ENCODE data around the gene ANKDD1A.
A peak's percentile ranks its signal among the peaks of the same experiment; 100 is the strongest.

ANKDD1A gene

DNA sequence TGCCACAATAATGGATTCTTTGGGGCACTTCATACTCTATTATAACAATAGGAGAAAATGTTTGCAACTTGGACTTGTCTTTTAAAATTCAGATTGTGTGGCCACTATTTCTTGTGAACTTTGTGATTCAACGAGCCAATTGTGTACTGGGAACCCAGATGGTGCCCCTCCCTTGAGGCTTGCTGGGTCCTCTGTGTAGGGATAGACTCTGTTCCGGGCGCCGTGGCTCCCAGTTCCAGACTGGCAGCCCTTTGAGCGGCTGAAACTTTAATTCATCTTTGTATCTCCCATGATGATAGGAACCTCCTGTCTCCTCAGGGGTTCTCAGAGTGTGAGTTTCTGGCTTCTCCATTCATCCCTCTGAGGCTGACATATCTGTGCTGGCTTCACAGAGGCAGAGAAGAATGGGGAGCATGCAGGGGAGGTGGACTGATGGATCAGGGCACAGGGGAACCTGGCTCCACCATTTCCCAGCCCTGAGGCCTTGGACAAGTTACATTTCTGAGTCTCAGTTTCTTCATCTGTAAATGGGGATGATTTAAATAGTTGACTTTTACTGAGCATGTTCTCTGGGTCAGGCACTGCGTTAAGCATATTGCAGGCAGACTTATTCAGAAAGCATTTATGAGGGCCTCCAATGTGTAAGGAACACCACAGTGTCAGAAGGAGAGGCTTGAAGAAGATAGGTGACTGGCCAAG, 15.2 kb upstream of the ANKDD1A start:
- Histone ChIP-seq H3K9ac (ENCODE audit: low read length) (no peak overlapping the region), H3K36me3 (ENCODE audit: control insufficient read depth, insufficient read depth, low read length) (no peaks in the 10 kb centered on the region), H3K27ac (ENCODE audit: low read depth, low read length) (no peak overlapping the region), H3K9me3 (ENCODE audit: control insufficient read depth, insufficient read depth, low read depth, low read length) (peaks cover 7% of the 10 kb centered on the region), H3K4me3 (ENCODE audit: low read depth, low read length) (no peak overlapping the region), H3K27me3 (ENCODE audit: control insufficient read depth, insufficient read depth, low read length) (no peaks in the 10 kb centered on the region), H3K4me1 (ENCODE audit: control insufficient read depth, insufficient read depth, low read length) (peaks cover 34% of the 10 kb centered on the region)

DNA sequence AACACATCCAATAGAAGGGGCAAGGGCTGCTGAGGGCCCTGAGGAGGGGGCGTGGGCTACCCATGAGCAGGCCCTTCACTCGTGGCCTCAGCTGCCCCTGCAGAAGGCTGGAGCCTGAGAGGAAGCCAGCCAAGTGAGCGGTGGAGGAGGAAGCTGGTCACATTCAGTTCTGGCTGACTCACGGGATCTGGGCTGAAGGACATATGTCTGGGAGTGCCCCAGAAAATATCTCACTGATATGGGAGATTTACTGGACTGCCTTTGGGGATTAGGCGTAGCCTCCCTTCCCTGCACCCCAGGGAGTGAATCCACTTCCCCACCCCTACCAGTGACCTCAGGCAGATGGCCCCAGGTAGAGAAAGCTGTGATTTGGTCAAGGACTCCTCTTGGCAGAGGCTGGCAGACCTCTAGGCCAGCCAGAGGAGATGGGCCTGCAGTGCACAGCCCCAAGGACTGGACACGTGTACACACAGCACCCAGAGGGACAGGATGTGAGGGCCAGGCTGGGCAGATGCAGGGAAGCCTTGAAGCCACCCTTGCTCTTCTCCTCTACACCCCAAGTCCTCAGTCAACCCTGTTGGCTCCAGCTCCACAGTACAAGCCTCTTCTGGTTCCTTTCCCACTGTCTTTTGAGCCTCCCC, 14.2 kb upstream of the ANKDD1A start:
- H3K4me1 ChIP-seq (ENCODE audit: control insufficient read depth, insufficient read depth, low read length): peaks cover 34% of the 10 kb centered on the region
- no peaks in the 10 kb centered on the region for H3K27me3 ChIP-seq (ENCODE audit: control insufficient read depth, insufficient read depth, low read length)
- H3K4me3 ChIP-seq (ENCODE audit: low read depth, low read length): no peak overlapping the region
- H3K9me3 ChIP-seq (ENCODE audit: control insufficient read depth, insufficient read depth, low read depth, low read length): peaks cover 13% of the 10 kb centered on the region
- no peak overlapping the region for H3K27ac ChIP-seq (ENCODE audit: low read depth, low read length)
- no peaks in the 10 kb centered on the region for H3K36me3 ChIP-seq (ENCODE audit: control insufficient read depth, insufficient read depth, low read length)
- no peak overlapping the region for H3K9ac ChIP-seq (ENCODE audit: low read length)

DNA sequence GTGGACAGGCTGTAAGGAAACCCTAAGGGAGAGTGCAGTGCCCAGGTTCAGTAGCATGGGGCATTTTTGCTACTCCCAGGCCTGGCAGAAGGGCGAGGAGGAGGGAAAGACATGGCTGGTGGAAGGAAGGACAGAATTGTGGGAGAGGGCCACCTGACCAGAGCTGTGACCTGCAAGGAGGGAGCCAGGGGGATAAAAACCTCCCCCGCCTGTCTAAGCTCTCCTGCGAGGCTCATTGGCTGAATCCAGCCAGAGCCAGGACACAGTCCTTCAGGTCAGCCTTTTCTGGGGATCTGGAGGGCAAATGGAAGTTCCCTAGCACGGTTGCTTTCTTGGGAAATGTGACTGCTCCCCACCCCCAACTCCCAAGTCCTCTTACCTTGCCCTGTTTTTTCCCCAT, 13.3 kb upstream of the ANKDD1A start:
- Histone ChIP-seq H3K9ac (ENCODE audit: low read length) (no peak overlapping the region), H3K36me3 (ENCODE audit: control insufficient read depth, insufficient read depth, low read length) (no peaks in the 10 kb centered on the region), H3K27me3 (ENCODE audit: control insufficient read depth, insufficient read depth, low read length) (no peaks in the 10 kb centered on the region), H3K9me3 (ENCODE audit: control insufficient read depth, insufficient read depth, low read depth, low read length) (peaks cover 13% of the 10 kb centered on the region), H3K4me3 (ENCODE audit: low read depth, low read length) (no peak overlapping the region), H3K4me1 (ENCODE audit: control insufficient read depth, insufficient read depth, low read length) (peaks cover 27% of the 10 kb centered on the region), H3K27ac (ENCODE audit: low read depth, low read length) (no peak overlapping the region)

DNA sequence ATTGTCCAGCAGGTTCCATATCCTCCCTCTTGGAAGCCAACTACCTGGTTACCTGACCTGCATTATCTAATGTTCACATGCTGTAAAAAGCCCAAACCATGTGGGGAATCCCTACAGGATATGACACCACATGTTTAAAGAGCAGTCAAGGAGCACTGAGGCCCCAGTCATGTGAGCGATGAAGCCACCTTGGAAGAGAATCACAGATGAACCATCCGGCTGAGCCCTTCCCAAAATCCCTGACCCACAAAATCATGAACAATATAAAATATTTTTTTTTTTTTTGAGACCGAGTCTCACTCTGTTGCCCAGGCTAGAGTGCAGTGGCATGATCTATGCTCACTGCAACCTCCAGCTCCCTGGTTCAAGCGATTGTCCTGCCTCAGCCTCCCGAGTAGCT, 10.6 kb upstream of the ANKDD1A start:
- H3K9ac ChIP-seq (ENCODE audit: low read length): no peak overlapping the region
- H3K9me3 ChIP-seq (ENCODE audit: control insufficient read depth, insufficient read depth, low read depth, low read length): peaks cover 18% of the 10 kb centered on the region
- no peaks in the 10 kb centered on the region for H3K36me3 ChIP-seq (ENCODE audit: control insufficient read depth, insufficient read depth, low read length)
- H3K27ac ChIP-seq (ENCODE audit: low read depth, low read length): no peak overlapping the region
- no peak overlapping the region for H3K4me3 ChIP-seq (ENCODE audit: low read depth, low read length)
- H3K27me3 ChIP-seq (ENCODE audit: control insufficient read depth, insufficient read depth, low read length): no peaks in the 10 kb centered on the region
- H3K4me1 ChIP-seq (ENCODE audit: control insufficient read depth, insufficient read depth, low read length): peaks cover 15% of the 10 kb centered on the region; the same call in 1 of the 2 replicates

DNA sequence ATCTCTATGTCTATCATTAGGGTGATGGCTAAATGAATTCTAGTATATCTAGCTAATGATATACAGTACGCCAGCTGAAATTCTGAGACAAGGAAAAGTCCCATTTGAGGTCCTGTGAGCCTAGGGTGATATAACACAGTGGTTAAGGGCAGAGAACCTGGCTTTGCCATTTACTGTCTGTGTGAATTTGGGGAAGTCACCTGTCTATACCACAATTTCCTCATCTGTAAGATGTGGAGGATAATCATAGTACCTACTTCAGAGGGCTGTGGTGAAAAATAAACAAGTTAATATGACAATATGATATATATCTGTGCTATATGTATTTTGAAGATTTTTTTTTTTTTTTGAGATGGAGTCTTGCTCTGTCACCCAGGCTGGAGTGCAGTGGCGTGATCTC, 9.8 kb upstream of the ANKDD1A start:
- peaks cover 11% of the 10 kb centered on the region; the same call in 1 of the 2 replicates for H3K4me1 ChIP-seq (ENCODE audit: control insufficient read depth, insufficient read depth, low read length)
- no peak overlapping the region for H3K27ac ChIP-seq (ENCODE audit: low read depth, low read length)
- no peak overlapping the region for H3K4me3 ChIP-seq (ENCODE audit: low read depth, low read length)
- peaks cover 26% of the 10 kb centered on the region for H3K9me3 ChIP-seq (ENCODE audit: control insufficient read depth, insufficient read depth, low read depth, low read length)
- H3K27me3 ChIP-seq (ENCODE audit: control insufficient read depth, insufficient read depth, low read length): no peaks in the 10 kb centered on the region
- no peak overlapping the region for H3K9ac ChIP-seq (ENCODE audit: low read length)
- no peaks in the 10 kb centered on the region for H3K36me3 ChIP-seq (ENCODE audit: control insufficient read depth, insufficient read depth, low read length)

DNA sequence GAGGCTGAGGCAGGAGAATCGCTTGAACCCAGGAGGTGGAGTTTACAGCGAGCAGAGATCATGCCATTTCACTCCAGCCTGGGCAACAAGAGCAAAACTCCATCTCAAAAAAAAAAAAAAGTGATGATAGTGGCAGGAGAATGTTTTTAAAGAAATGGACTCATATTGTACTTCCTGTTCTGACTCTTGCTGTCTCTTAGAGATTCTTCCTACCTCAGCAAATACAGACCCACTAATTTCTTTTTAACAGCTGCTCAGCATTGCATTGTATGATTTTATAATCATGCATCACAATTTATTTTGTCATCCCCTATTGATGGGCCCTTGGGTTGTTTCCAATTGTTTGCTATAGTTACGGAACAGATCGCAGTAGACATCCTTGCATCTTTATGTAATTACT, 8.8 kb upstream of the ANKDD1A start:
- Histone ChIP-seq H3K4me3 (ENCODE audit: low read depth, low read length) (no peak overlapping the region), H3K36me3 (ENCODE audit: control insufficient read depth, insufficient read depth, low read length) (no peaks in the 10 kb centered on the region), H3K9ac (ENCODE audit: low read length) (no peak overlapping the region), H3K27ac (ENCODE audit: low read depth, low read length) (no peak overlapping the region), H3K27me3 (ENCODE audit: control insufficient read depth, insufficient read depth, low read length) (no peaks in the 10 kb centered on the region), H3K9me3 (ENCODE audit: control insufficient read depth, insufficient read depth, low read depth, low read length) (peaks cover 30% of the 10 kb centered on the region), H3K4me1 (ENCODE audit: control insufficient read depth, insufficient read depth, low read length) (peaks cover 8% of the 10 kb centered on the region; the same call in 1 of the 2 replicates)

DNA sequence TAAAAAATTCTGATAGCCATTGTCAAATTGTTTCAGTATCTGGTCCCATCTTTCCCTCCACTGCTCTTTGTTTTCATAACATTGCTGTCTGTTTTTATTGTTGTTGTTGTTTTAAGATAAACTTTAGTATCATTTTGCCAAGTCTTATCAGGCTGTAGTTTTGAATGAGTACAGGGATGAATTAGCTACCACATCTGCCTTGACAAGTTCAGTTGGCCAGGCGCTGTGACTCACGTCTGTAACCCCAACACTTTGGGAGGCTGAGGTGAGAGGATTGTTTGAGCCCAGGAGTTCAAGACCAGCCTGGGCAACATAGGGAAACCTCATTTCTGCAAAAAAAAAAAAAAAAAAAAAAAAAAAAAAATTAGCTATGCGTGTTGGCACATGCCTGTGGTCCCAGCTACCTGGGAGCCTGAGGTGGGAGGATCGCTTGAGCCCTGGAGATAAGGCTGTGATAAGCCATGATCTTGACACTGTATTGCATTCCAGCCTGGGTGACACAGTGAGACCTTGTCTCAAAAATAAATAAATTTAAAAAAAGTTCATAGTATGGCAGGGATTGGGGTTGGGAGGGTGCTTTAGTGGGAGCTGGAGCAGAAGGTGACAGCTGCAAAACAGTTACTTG, 8.3 kb upstream of the ANKDD1A start:
- H3K4me3 ChIP-seq (ENCODE audit: low read depth, low read length): no peak overlapping the region
- peaks cover 8% of the 10 kb centered on the region; the same call in 1 of the 2 replicates for H3K4me1 ChIP-seq (ENCODE audit: control insufficient read depth, insufficient read depth, low read length)
- no peaks in the 10 kb centered on the region for H3K36me3 ChIP-seq (ENCODE audit: control insufficient read depth, insufficient read depth, low read length)
- no peak overlapping the region for H3K9ac ChIP-seq (ENCODE audit: low read length)
- peaks cover 30% of the 10 kb centered on the region for H3K9me3 ChIP-seq (ENCODE audit: control insufficient read depth, insufficient read depth, low read depth, low read length)
- H3K27me3 ChIP-seq (ENCODE audit: control insufficient read depth, insufficient read depth, low read length): no peaks in the 10 kb centered on the region
- H3K27ac ChIP-seq (ENCODE audit: low read depth, low read length): no peak overlapping the region

DNA sequence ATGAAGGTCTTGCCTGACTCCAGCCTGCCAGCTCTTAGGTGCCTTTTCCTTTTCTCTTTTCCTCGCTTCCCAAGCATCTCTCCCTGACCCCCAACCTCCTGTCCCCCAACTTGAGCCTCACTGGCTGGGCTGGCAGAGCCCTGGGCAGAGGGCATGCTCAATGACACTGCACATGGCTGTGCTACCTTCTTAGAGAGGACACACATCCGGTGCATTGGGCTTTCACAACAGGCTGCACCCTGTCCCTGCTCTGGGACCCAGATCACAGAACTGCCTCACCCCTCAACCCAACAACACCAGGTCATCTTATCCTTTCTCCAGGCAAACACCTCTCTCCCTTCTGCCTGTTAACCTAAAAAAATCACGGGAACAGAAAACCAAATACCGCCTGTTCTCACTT, 7.5 kb upstream of the ANKDD1A start:
- H3K27ac ChIP-seq (ENCODE audit: low read depth, low read length): no peak overlapping the region
- no peak overlapping the region for H3K9ac ChIP-seq (ENCODE audit: low read length)
- no peaks in the 10 kb centered on the region for H3K36me3 ChIP-seq (ENCODE audit: control insufficient read depth, insufficient read depth, low read length)
- H3K4me1 ChIP-seq (ENCODE audit: control insufficient read depth, insufficient read depth, low read length): peaks cover 8% of the 10 kb centered on the region; the same call in 1 of the 2 replicates
- H3K9me3 ChIP-seq (ENCODE audit: control insufficient read depth, insufficient read depth, low read depth, low read length): peaks cover 30% of the 10 kb centered on the region
- H3K27me3 ChIP-seq (ENCODE audit: control insufficient read depth, insufficient read depth, low read length): no peaks in the 10 kb centered on the region
- no peak overlapping the region for H3K4me3 ChIP-seq (ENCODE audit: low read depth, low read length)

DNA sequence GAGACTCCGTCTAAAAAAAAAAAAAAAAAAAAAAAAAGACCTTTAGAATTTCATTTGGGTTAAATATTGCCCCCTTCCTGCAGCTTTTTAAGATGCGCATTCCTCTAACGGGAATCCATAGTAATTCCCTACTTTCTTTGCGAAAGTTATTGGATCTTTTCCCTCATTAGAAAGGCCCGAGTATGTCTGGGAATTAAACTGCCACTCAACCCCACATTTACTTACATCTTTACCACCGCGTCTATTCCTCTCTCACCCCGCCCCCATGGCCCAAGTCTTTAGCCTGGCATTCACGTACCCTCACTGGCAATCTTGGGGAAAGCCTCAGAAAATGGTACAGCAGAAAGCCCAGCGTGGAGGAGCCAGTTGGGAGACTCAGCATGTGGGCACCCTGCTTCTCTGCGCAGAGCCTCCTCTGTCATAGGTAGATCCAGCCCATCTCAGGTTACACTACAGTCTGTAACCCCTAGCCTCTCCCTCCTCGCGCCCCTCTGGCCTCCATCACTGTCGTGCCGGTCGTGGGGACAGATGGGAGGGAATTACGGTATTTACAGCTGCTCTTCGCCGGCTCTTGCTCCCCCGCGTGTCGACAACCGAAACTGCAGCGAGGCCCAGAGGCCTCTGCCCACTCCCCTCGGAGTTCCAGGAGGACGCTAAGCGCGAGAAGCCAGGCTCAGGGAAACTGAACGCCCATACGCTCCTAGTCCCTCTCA, 6.4 kb upstream of the ANKDD1A start:
- peak overlapping the region; percentile 47 for H3K9ac ChIP-seq (ENCODE audit: low read length)

DNA sequence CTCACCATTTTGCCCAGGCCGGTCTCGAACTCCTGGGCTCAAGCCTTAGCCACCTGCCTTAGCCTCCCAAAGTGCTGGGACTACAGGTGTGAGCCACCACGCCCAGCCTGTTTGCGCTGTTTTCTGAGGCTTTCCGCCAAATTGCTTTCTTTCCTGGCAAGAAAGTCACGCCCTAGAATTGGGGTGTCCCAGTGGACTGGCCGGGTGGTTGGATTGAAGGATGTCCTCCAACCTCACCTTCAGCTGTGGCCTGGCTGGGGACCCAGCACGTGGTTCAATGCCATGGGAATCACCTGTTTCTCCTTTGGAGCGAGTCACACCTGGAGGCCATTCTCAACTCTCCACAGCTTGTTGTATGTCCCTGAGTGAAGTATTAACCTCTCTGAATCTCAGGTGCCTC, 5.8 kb upstream of the ANKDD1A start:
- Histone ChIP-seq H3K27me3 (ENCODE audit: control insufficient read depth, insufficient read depth, low read length) (peaks cover 11% of the 10 kb centered on the region), H3K9me3 (ENCODE audit: control insufficient read depth, insufficient read depth, low read depth, low read length) (peaks cover 27% of the 10 kb centered on the region), H3K27ac (ENCODE audit: low read depth, low read length) (no peak overlapping the region), H3K36me3 (ENCODE audit: control insufficient read depth, insufficient read depth, low read length) (no peaks in the 10 kb centered on the region), H3K4me3 (ENCODE audit: low read depth, low read length) (no peak overlapping the region), H3K9ac (ENCODE audit: low read length) (no peak overlapping the region), H3K4me1 (ENCODE audit: control insufficient read depth, insufficient read depth, low read length) (peaks cover 10% of the 10 kb centered on the region; the same call in 1 of the 2 replicates)

More for the DNA sequence above, 6.4 kb upstream of the ANKDD1A start:
- no peaks in the 10 kb centered on the region for H3K36me3 ChIP-seq (ENCODE audit: control insufficient read depth, insufficient read depth, low read length)
- no peak overlapping the region for H3K27ac ChIP-seq (ENCODE audit: low read depth, low read length)
- H3K4me1 ChIP-seq (ENCODE audit: control insufficient read depth, insufficient read depth, low read length): peaks cover 8% of the 10 kb centered on the region; the same call in 1 of the 2 replicates
- H3K27me3 ChIP-seq (ENCODE audit: control insufficient read depth, insufficient read depth, low read length): peaks cover 4% of the 10 kb centered on the region; the same call in 1 of the 2 replicates
- H3K9me3 ChIP-seq (ENCODE audit: control insufficient read depth, insufficient read depth, low read depth, low read length): peaks cover 30% of the 10 kb centered on the region
- peak overlapping the region; percentile 46 for H3K4me3 ChIP-seq (ENCODE audit: low read depth, low read length)
